ENCODE measurements around the gene ERCC4. TPM values are rescaled to one million over a fixed set of nuclear protein-coding genes. Genes with fewer than 3 reads are reported as not detected.
"Not testable (repeated sequence)": the region's sequence is repeated elsewhere in the genome, so short reads cannot be mapped to it uniquely, and the experiment has no call there.

ERCC4 gene
- total and polyA plus RNA-seq, 7 donors, result 2.4 to 10.8 (median 7.6) TPM

DNA sequence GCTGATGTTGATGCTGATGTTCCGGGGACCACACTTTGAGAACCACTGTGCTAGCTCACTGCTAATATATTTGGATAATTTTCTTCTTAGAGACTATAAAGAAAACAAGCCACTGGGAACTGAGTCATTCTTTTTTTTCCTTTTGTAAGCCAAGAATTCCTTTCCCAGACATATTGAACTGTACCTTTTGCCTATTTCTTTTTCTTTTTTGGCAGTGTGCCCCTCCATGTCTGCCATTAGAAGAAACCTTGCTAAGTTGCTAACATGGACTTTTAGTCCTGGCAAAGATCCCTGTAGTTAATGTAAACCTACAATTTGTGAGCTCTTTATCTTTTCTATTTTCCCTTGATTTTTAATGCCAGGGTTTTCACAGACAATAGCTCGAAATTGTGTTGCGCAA is 17.3 kb upstream of the ERCC4 start:
- Histone ChIP-seq H3K4me1 (peaks cover 7% of the 10 kb centered on the region), H3K27ac (no peak overlapping the region), H3K9me3 (no peaks in the 10 kb centered on the region), H3K27me3 (ENCODE audit: insufficient read depth in 3 of 3, low read length in 2 of 3) (no peaks in the 10 kb centered on the region), H3K4me3 (no peak overlapping the region), H3K36me3 (ENCODE audit: insufficient read depth in 1 of 2, low read depth in 1 of 2) (no peaks in the 10 kb centered on the region)
- TF ChIP-seq, protein P1, sequence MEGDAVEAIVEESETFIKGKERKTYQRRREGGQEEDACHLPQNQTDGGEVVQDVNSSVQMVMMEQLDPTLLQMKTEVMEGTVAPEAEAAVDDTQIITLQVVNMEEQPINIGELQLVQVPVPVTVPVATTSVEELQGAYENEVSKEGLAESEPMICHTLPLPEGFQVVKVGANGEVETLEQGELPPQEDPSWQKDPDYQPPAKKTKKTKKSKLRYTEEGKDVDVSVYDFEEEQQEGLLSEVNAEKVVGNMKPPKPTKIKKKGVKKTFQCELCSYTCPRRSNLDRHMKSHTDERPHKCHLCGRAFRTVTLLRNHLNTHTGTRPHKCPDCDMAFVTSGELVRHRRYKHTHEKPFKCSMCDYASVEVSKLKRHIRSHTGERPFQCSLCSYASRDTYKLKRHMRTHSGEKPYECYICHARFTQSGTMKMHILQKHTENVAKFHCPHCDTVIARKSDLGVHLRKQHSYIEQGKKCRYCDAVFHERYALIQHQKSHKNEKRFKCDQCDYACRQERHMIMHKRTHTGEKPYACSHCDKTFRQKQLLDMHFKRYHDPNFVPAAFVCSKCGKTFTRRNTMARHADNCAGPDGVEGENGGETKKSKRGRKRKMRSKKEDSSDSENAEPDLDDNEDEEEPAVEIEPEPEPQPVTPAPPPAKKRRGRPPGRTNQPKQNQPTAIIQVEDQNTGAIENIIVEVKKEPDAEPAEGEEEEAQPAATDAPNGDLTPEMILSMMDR (IDR thresholded peaks at IDR 0.05), result no peak
- intact Hi-C loops (cut with DNase I), result no loop called here
- DNase-seq, result no peak
- ATAC-seq, result no peak
- 90 to 96% (median 91%) methylated on average over 3 of the region's 3 CpGs for WGBS, 3 donors

DNA sequence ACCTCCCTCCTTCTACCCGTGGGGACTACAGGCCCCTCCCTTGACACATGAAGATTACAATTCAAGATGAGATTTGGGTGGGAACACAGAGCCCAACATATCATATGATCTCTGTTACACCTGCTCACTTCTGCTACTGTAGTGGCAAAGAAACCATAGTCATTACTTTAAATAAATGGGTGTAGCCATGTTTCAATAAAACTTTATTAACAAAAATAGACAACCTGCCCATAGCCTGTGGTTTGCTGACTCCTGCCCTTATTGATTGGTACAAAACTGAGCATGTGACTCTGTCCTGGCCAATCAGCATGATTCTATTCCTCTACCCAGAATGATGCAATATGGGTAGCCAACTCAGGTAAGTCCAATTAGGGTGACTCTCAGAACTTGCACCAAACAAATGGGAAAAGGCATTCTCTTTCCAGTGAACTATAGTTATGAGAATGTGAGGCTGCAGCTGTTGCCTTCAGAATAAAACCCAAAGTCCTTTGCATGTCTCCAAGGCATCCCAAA is 15.7 kb upstream of the ERCC4 start:
- Histone ChIP-seq H3K36me3 (ENCODE audit: insufficient read depth in 1 of 2, low read depth in 1 of 2) (no peaks in the 10 kb centered on the region), H3K4me1 (no peaks in the 10 kb centered on the region), H3K27me3 (ENCODE audit: insufficient read depth in 3 of 3, low read length in 2 of 3) (no peaks in the 10 kb centered on the region), H3K4me3 (no peak overlapping the region), H3K9me3 (no peaks in the 10 kb centered on the region), H3K27ac (no peak overlapping the region)
- ATAC-seq, result no peak
- WGBS, 3 donors, result 51 to 70% (median 70%) methylated on average over 1 of the region's 1 CpG
- intact Hi-C loops (cut with DNase I), result no loop called here
- TF ChIP-seq, protein P1 (IDR thresholded peaks at IDR 0.05), result no peak
- DNase-seq, result no peak

DNA sequence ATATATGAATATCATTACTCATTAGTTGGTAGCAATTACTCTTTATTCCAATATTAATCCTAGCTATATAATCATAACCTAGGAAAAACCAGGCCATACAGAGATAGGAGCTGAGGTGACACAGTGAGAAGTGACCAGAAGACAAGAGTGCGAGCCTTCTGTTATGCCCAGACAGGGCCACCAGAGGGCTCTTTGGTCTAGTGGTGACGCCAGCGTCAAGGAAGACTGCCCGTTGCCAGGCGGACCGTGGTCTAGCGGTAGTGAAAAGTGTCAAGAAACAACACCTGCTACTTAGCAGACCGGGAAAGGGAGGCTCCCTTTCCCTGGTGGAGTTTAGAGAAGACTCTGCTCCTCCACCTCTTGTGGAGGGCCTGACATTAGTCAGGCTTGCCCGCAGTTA is 15.1 kb upstream of the ERCC4 start:
- intact Hi-C loops (cut with DNase I); H3K27me3 ChIP-seq (ENCODE audit: insufficient read depth in 3 of 3, low read length in 2 of 3); H3K36me3 ChIP-seq (ENCODE audit: insufficient read depth in 1 of 2, low read depth in 1 of 2); H3K27ac ChIP-seq; H3K4me1 ChIP-seq; H3K9me3 ChIP-seq; ATAC-seq; H3K4me3 ChIP-seq: not testable (repeated sequence)
- 27 to 39% (median 32%) methylated on average over 8 to 9 of the region's 9 CpGs for WGBS, 3 donors
- TF ChIP-seq, protein P1 (IDR thresholded peaks at IDR 0.05), result peak; percentile 32
- peak in 1 of 2 donors; percentile 43 for DNase-seq

DNA sequence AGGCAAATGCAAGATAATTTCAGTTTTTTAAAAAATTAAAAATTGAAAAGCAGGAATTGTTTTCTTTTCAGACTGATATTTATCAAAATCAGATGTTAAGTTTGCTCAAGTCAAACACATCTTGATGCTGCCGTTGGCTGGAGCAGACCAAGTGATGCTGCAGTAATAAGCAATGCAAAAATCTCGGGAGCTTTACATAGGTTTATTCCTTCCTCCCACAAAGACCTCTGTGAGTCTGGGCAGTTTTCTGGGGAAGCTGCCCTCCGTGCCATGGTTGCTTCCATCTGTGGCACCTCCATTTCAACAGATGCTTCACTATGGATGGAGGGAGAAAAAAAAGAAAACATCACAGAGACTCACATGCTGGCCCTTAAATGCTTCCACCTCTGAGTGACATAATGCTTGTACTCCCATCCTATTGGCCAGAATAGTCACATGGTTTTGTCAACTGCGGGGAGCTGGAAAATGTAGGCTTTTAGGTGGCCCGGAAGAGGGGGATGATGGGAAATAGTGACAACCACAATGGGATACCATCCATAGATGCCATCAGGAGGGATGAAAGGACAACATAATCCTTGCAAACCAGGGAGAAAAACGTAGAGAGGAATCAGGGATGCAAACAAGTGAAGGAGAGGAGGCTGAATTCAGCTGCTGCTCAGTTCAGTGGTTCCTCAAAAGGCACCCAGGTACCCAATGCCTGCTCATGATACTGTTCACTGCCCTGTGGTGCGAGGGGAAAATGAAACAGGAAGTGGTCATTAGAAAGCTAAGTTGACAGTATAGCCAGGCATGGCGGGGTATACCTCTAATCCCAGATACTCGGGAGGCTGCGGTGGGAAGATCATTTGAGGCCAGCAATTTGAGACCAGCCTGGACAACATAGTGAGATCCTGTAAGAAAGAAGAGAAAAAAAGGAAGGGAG is 13.5 kb upstream of the ERCC4 start:
- no peaks in the 10 kb centered on the region for H3K27me3 ChIP-seq (ENCODE audit: insufficient read depth in 3 of 3, low read length in 2 of 3)
- H3K9me3 ChIP-seq, result no peaks in the 10 kb centered on the region
- DNase-seq (no peak), ATAC-seq (no peak)
- no peaks in the 10 kb centered on the region for H3K4me1 ChIP-seq
- TF ChIP-seq, protein P1 (IDR thresholded peaks at IDR 0.05), result no peak
- intact Hi-C loops (cut with DNase I), result no loop called here
- H3K4me3 ChIP-seq, result no peak overlapping the region
- H3K27ac ChIP-seq, result no peak overlapping the region
- 85 to 91% (median 86%) methylated on average over 10 of the region's 10 CpGs for WGBS, 3 donors
- no peaks in the 10 kb centered on the region for H3K36me3 ChIP-seq (ENCODE audit: insufficient read depth in 1 of 2, low read depth in 1 of 2)
